Measurements from ENCODE around the gene MBD5. TPM values are rescaled to one million over a fixed set of nuclear protein-coding genes. Genes with fewer than 3 reads are reported as not detected.
"Not testable (repeated sequence)": the region's sequence is repeated elsewhere in the genome, so short reads cannot be mapped to it uniquely, and the experiment has no call there.

Gene MBD5
- total RNA-seq, 1 donor from 2014 or later, result 52.8 TPM

- DNase-seq (ENCODE audit: low spot score), result no peak
Observed at GRCh38 chr2:148519013-148519412, 498.1 kb downstream of the MBD5 start.

- no peak for DNase-seq (ENCODE audit: low spot score)
Observed at GRCh38 chr2:148521181-148521580, 500.3 kb downstream of the MBD5 start.

- DNase-seq (ENCODE audit: low spot score), result no peak
Observed at GRCh38 chr2:148523315-148523714, 502.4 kb downstream of the MBD5 start.

- no peak for DNase-seq (ENCODE audit: low spot score)
Observed at GRCh38 chr2:148524519-148524919, 503.6 kb downstream of the MBD5 start.

GRCh38 chr2:148525130-148525529 is 504.2 kb downstream of the MBD5 start:
- DNase-seq (ENCODE audit: low spot score), result no peak

- no peak for DNase-seq (ENCODE audit: low spot score)
Observed at GRCh38 chr2:148526509-148527346, 505.8 kb downstream of the MBD5 start.

- DNase-seq (ENCODE audit: low spot score), result no peak
Observed at GRCh38 chr2:148527488-148528340, 506.8 kb downstream of the MBD5 start.

- DNase-seq (ENCODE audit: low spot score), result no peak
Observed at GRCh38 chr2:148528356-148529064, 507.6 kb downstream of the MBD5 start.

- DNase-seq (ENCODE audit: low spot score), result no peak
Observed at GRCh38 chr2:148529745-148530144, 508.9 kb downstream of the MBD5 start.

GRCh38 chr2:148530350-148530749 is 509.5 kb downstream of the MBD5 start:
- DNase-seq (ENCODE audit: low spot score), result no peak

- DNase-seq (ENCODE audit: low spot score), result no peak
Observed at GRCh38 chr2:148531235-148531634, 510.3 kb downstream of the MBD5 start.

- no peak for DNase-seq (ENCODE audit: low spot score)
Observed at GRCh38 chr2:148531669-148532428, 511.0 kb downstream of the MBD5 start.

- no peak for DNase-seq (ENCODE audit: low spot score)
Observed at GRCh38 chr2:148533004-148533403, 512.1 kb downstream of the MBD5 start.

GRCh38 chr2:148533685-148534084 is 512.8 kb downstream of the MBD5 start:
- no peak for DNase-seq (ENCODE audit: low spot score)

GRCh38 chr2:148534416-148535204 is 513.7 kb downstream of the MBD5 start:
- DNase-seq (ENCODE audit: low spot score), result peak; percentile 36

- DNase-seq (ENCODE audit: low spot score), result no peak
Observed at GRCh38 chr2:148538375-148538774, 517.5 kb downstream of the MBD5 start.

GRCh38 chr2:148540022-148540421 is 519.1 kb downstream of the MBD5 start:
- no peak for DNase-seq (ENCODE audit: low spot score)

- no peak for DNase-seq (ENCODE audit: low spot score)
Observed at GRCh38 chr2:148541792-148542191, 520.9 kb downstream of the MBD5 start.

- DNase-seq (ENCODE audit: low spot score), result no peak
Observed at GRCh38 chr2:148542614-148543013, 521.7 kb downstream of the MBD5 start.

- DNase-seq (ENCODE audit: low spot score), result not testable (repeated sequence)
Observed at GRCh38 chr2:148543088-148543540, 522.2 kb downstream of the MBD5 start.
